Measurements from ENCODE around the gene CALCOCO2. TPM values are rescaled to one million over a fixed set of nuclear protein-coding genes. Genes with fewer than 3 reads are reported as not detected.
A peak's percentile ranks its signal among the peaks of the same experiment; 100 is the strongest.

CALCOCO2 gene
- total RNA-seq, 1 donor from 2014 or later, result 142 TPM

GRCh38 chr17:48873209-48873608 is 42.4 kb downstream of the CALCOCO2 start:
- peaks cover 13% of the 10 kb centered on the region for H3K9me3 Mint-ChIP-seq (ENCODE audit: unreplicated experiment)
- TF ChIP-seq CTCF (IDR thresholded peaks at IDR 0.05; ENCODE audit: partially characterized antibody, unreplicated experiment), result no peak
- H3K36me3 Mint-ChIP-seq (ENCODE audit: unreplicated experiment), result no peaks in the 10 kb centered on the region
- no peak overlapping the region for H3K4me3 Mint-ChIP-seq (ENCODE audit: unreplicated experiment)
- no peak overlapping the region for H3K27ac Mint-ChIP-seq (ENCODE audit: unreplicated experiment)
- peaks cover 2% of the 10 kb centered on the region for H3K27me3 Mint-ChIP-seq (ENCODE audit: unreplicated experiment)
- peaks cover 30% of the 10 kb centered on the region for H3K4me1 Mint-ChIP-seq (ENCODE audit: low read depth, unreplicated experiment)
- DNase-seq, result no peak

GRCh38 chr17:48873696-48874443 is 43.0 kb downstream of the CALCOCO2 start:
- TF ChIP-seq CTCF (IDR thresholded peaks at IDR 0.05; ENCODE audit: partially characterized antibody, unreplicated experiment), result no peak

GRCh38 chr17:48878920-48879898 is 48.4 kb downstream of the CALCOCO2 start:
- H3K4me3 Mint-ChIP-seq (ENCODE audit: unreplicated experiment), result no peak overlapping the region

More at GRCh38 chr17:48873696-48874443, 43.0 kb downstream of the CALCOCO2 start:
- H3K9me3 Mint-ChIP-seq (ENCODE audit: unreplicated experiment), result peaks cover 13% of the 10 kb centered on the region
- H3K4me1 Mint-ChIP-seq (ENCODE audit: low read depth, unreplicated experiment), result peaks cover 30% of the 10 kb centered on the region
- no peak for DNase-seq
- peak overlapping the region; percentile 46 for H3K27ac Mint-ChIP-seq (ENCODE audit: unreplicated experiment)
- peak overlapping the region; percentile 10 for H3K4me3 Mint-ChIP-seq (ENCODE audit: unreplicated experiment)
- H3K36me3 Mint-ChIP-seq (ENCODE audit: unreplicated experiment), result no peaks in the 10 kb centered on the region
- H3K27me3 Mint-ChIP-seq (ENCODE audit: unreplicated experiment), result peaks cover 2% of the 10 kb centered on the region

GRCh38 chr17:48882272-48882671 is 51.4 kb downstream of the CALCOCO2 start:
- Mint-ChIP-seq H3K4me3 (ENCODE audit: unreplicated experiment) (no peak overlapping the region), H3K27me3 (ENCODE audit: unreplicated experiment) (no peaks in the 10 kb centered on the region), H3K4me1 (ENCODE audit: low read depth, unreplicated experiment) (no peaks in the 10 kb centered on the region), H3K36me3 (ENCODE audit: unreplicated experiment) (no peaks in the 10 kb centered on the region), H3K9me3 (ENCODE audit: unreplicated experiment) (no peaks in the 10 kb centered on the region), H3K27ac (ENCODE audit: unreplicated experiment) (no peak overlapping the region)
- DNase-seq, result no peak
- TF ChIP-seq CTCF (IDR thresholded peaks at IDR 0.05; ENCODE audit: partially characterized antibody, unreplicated experiment), result no peak

More at GRCh38 chr17:48878920-48879898, 48.4 kb downstream of the CALCOCO2 start:
- Mint-ChIP-seq H3K27ac (ENCODE audit: unreplicated experiment) (no peak overlapping the region), H3K4me1 (ENCODE audit: low read depth, unreplicated experiment) (no peaks in the 10 kb centered on the region), H3K27me3 (ENCODE audit: unreplicated experiment) (no peaks in the 10 kb centered on the region), H3K9me3 (ENCODE audit: unreplicated experiment) (no peaks in the 10 kb centered on the region), H3K36me3 (ENCODE audit: unreplicated experiment) (no peaks in the 10 kb centered on the region)
- DNase-seq, result peak; percentile 62
- TF ChIP-seq CTCF (IDR thresholded peaks at IDR 0.05; ENCODE audit: partially characterized antibody, unreplicated experiment), result peak; percentile 79

Data from glutamatergic neuron (in vitro differentiated cells).